Activated CD4-positive, alpha-beta T cell treated with anti-CD3 and anti-CD28 coated beads for 48 hours (primary cell): Measurements from ENCODE around the gene BRD4.
"Not testable (repeated sequence)": the region's sequence is repeated elsewhere in the genome, so short reads cannot be mapped to it uniquely, and the experiment has no call there.

Experiments
- DNase-seq: peaks from one replicate; pipeline ENCODE4 v3.0.0-alpha.2; 2020

Gene BRD4

GRCh38 chr19:15358918-15359317 is 26.6 kb upstream of the BRD4 start:
- no peak for DNase-seq

GRCh38 chr19:15357906-15358305 is 25.6 kb upstream of the BRD4 start:
- DNase-seq = no peak

- no peak for DNase-seq
These were observed 22.4 kb upstream of the BRD4 start for GRCh38 chr19:15354566-15355296.

GRCh38 chr19:15353908-15354307 is 21.6 kb upstream of the BRD4 start:
- no peak for DNase-seq

GRCh38 chr19:15352535-15352934 is 20.2 kb upstream of the BRD4 start:
- DNase-seq = not testable (repeated sequence)

GRCh38 chr19:15341328-15341727 is 9.0 kb upstream of the BRD4 start:
- not testable (repeated sequence) for DNase-seq

- no peak for DNase-seq
These were observed 7.7 kb upstream of the BRD4 start for GRCh38 chr19:15340086-15340485.

GRCh38 chr19:15337202-15337601 is 4.9 kb upstream of the BRD4 start:
- no peak for DNase-seq

- DNase-seq = not testable (repeated sequence)
These were observed 3.7 kb upstream of the BRD4 start for GRCh38 chr19:15335992-15336391.

GRCh38 chr19:15331419-15332310 is 674 bp downstream of the BRD4 start:
- peak; percentile 68 for DNase-seq

- DNase-seq = no peak
These were observed 1.4 kb downstream of the BRD4 start for GRCh38 chr19:15330801-15331418.

- DNase-seq = no peak
These were observed 4.0 kb downstream of the BRD4 start for GRCh38 chr19:15328312-15328711.

GRCh38 chr19:15324791-15325519 is 7.4 kb downstream of the BRD4 start:
- DNase-seq = no peak

GRCh38 chr19:15323496-15324235 is 8.7 kb downstream of the BRD4 start:
- DNase-seq = no peak

- DNase-seq = no peak
These were observed 10.6 kb downstream of the BRD4 start for GRCh38 chr19:15321739-15322138.

- no peak for DNase-seq
These were observed 12.2 kb downstream of the BRD4 start for GRCh38 chr19:15320116-15320515.

- DNase-seq = no peak
These were observed 14.1 kb downstream of the BRD4 start for GRCh38 chr19:15318241-15318691.

- no peak for DNase-seq
These were observed 14.8 kb downstream of the BRD4 start for GRCh38 chr19:15317392-15318071.

GRCh38 chr19:15316498-15316897 is 15.8 kb downstream of the BRD4 start:
- DNase-seq = no peak

- DNase-seq = no peak
These were observed 17.2 kb downstream of the BRD4 start for GRCh38 chr19:15315101-15315500.

- no peak for DNase-seq
These were observed 18.6 kb downstream of the BRD4 start for GRCh38 chr19:15313649-15314279.
